Endothelial cell of umbilical vein (primary cell): ENCODE data around the gene GDF11. TPM values are rescaled to one million over a fixed set of nuclear protein-coding genes. Genes with fewer than 3 reads are reported as not detected.
A peak's percentile ranks its signal among the peaks of the same experiment; 100 is the strongest.

Experiments
- BruUV-seq: library from RNA; stranded (reverse); fragments of 400-500 nt; replicated peaks from 2 replicates; lab custom pipeline; 2021; lab: Mats Ljungman, UMichigan
- CTCF ChIA-PET: fragments of 300-600, 350-600 bp; sonication (Branson Sonifier 250); formaldehyde crosslinking; loops from one replicate; lab custom pipeline; 2021; ENCODE audit warnings: antibody characterized with exemption, inconsistent platforms; lab: Charles Lee
- POLR2A ChIA-PET: fragments of 300-600, 350-600 bp; sonication (Branson Sonifier 250); formaldehyde crosslinking; loops from one replicate; lab custom pipeline; 2021; ENCODE audit warnings: antibody characterized with exemption, inconsistent platforms; lab: Charles Lee
- DNase-seq: peaks from one replicate; pipeline ENCODE4 v3.0.0-alpha.2; 2011; ENCODE audit warnings: low read depth, low spot score
- FAIRE-seq: peaks from 2 replicates; lab custom pipeline; 2011; peaks lifted over from hg19 to GRCh38; lab: Jason Lieb, UNC
- H2AFZ ChIP-seq: 2 replicates; pipeline ENCODE4 v1.6.0; 2012; ENCODE audit warnings: low read depth, low read length, control low read depth, inconsistent platforms
- H3K27ac ChIP-seq: 2 replicates; pipeline ENCODE4 v1.5.1; 2011; ENCODE audit warnings: low read depth, mild to moderate bottlenecking, control low read depth, low read length, moderate library complexity; ENCODE audit not compliant: insufficient read depth
- H3K27me3 ChIP-seq, 2 experiments: 2 replicates each; pipeline versions ENCODE4 v1.6.0 to v1.6.1; 2011; ENCODE audit warnings: low read length in 2 of 2, mixed read lengths in 1 of 2; ENCODE audit not compliant: control insufficient read depth in 2 of 2, insufficient read depth in 2 of 2
- H3K36me3 ChIP-seq, 2 experiments: 2 replicates in 1 of 2; 3 replicates in 1 of 2; pipeline ENCODE4 v1.5.1; 2011; ENCODE audit warnings: low read length in 2 of 2, mild to moderate bottlenecking in 1 of 2, moderate library complexity in 1 of 2; ENCODE audit not compliant: control insufficient read depth in 2 of 2, insufficient read depth in 2 of 2; ENCODE audit errors: extremely low read depth in 1 of 2
- H3K4me1 ChIP-seq: 3 replicates; pipeline ENCODE4 v1.5.1; 2011; ENCODE audit warnings: mild to moderate bottlenecking, low read length; ENCODE audit not compliant: control insufficient read depth, insufficient read depth; ENCODE audit errors: extremely low read depth
- H3K4me2 ChIP-seq: 2 replicates; pipeline ENCODE4 v1.6.1; 2011; ENCODE audit warnings: low read length, control low read depth, mixed read lengths; ENCODE audit not compliant: insufficient read depth
- H3K4me3 ChIP-seq, 3 experiments: fragments of 200-600 bp in 1 of 3; sonication (generic), shearing (Covaris generic) in 1 of 3; replicated peaks in 1 of 3; 2 replicates each; pipeline ENCODE4 v1.5.1; 2011 to 2016; ENCODE audit warnings: control low read depth in 3 of 3, low read length in 3 of 3, mild to moderate bottlenecking in 2 of 3, inconsistent platforms in 1 of 3, low read depth in 1 of 3, moderate library complexity in 1 of 3; ENCODE audit not compliant: insufficient read depth in 1 of 3
- H3K79me2 ChIP-seq: 2 replicates; pipeline ENCODE4 v1.6.0; 2012; ENCODE audit warnings: low read length, inconsistent platforms; ENCODE audit not compliant: control insufficient read depth, insufficient read depth
- H3K9ac ChIP-seq: replicated peaks from 2 replicates; pipeline ENCODE3; 2011; ENCODE audit warnings: low read length, control low read depth; ENCODE audit not compliant: insufficient read depth; ENCODE audit errors: extremely low read depth
- H3K9me1 ChIP-seq: replicated peaks from 3 replicates; pipeline ENCODE4 v1.6.0; 2011; ENCODE audit warnings: mild to moderate bottlenecking, low read length; ENCODE audit not compliant: control insufficient read depth, insufficient read depth; ENCODE audit errors: extremely low read depth
- H3K9me3 ChIP-seq: replicated peaks from 2 replicates; pipeline ENCODE4 v1.5.1; 2012; ENCODE audit warnings: low read length, inconsistent platforms; ENCODE audit not compliant: control insufficient read depth, insufficient read depth
- H4K20me1 ChIP-seq: replicated peaks from 2 replicates; pipeline ENCODE3; 2011; ENCODE audit warnings: mild to moderate bottlenecking, low read length; ENCODE audit not compliant: control insufficient read depth, insufficient read depth; ENCODE audit errors: extremely low read depth
- CTCF ChIP-seq, 2 donors: IDR thresholded peaks; 1 replicate in 1 of 2; 2 replicates in 1 of 2; pipeline ENCODE4 v1.5.1; 2011; ENCODE audit warnings: low read length in 2 of 2, mild to moderate bottlenecking in 2 of 2, moderate library complexity in 2 of 2, control low read depth in 1 of 2, inconsistent platforms in 1 of 2, low read depth in 1 of 2; ENCODE audit not compliant: insufficient read depth in 1 of 2; ENCODE audit errors: extremely low read depth in 1 of 2
- FOS ChIP-seq: IDR thresholded peaks from 2 replicates; pipeline ENCODE4 v1.6.1; 2011; ENCODE audit warnings: mild to moderate bottlenecking, low read length, moderate library complexity, borderline replicate concordance; ENCODE audit not compliant: insufficient read depth
- GATA2 ChIP-seq: IDR thresholded peaks from 2 replicates; pipeline ENCODE4 v1.7.0; 2011; ENCODE audit warnings: low read depth, mild to moderate bottlenecking, moderate library complexity, mixed read lengths, low read length; ENCODE audit not compliant: insufficient read length, insufficient read depth
- JUN ChIP-seq: IDR thresholded peaks from 2 replicates; pipeline ENCODE4 v1.6.1; 2011; ENCODE audit warnings: borderline replicate concordance, low read depth; ENCODE audit not compliant: insufficient read length, insufficient read depth
- MAX ChIP-seq: IDR thresholded peaks from 2 replicates; pipeline ENCODE4 v1.6.1; 2011; ENCODE audit not compliant: insufficient read depth, insufficient read length
- POLR2A ChIP-seq: IDR thresholded peaks from 2 replicates; pipeline ENCODE4 v1.6.1; 2012; ENCODE audit warnings: low read depth, mild to moderate bottlenecking, control low read depth, low read length
- POLR2AphosphoS5 ChIP-seq: IDR thresholded peaks from 2 replicates; pipeline ENCODE4 v1.6.1; 2012; ENCODE audit warnings: low read depth, mild to moderate bottlenecking, control low read depth, low read length, moderate library complexity; ENCODE audit not compliant: insufficient read depth
- dilution Hi-C: fragments of 300-500 bp; cut with MboI; formaldehyde crosslinking; loops from one replicate; pipeline ENCODE4 v1.15.0; 2019; ENCODE audit warnings: low sequenced_read_pairs; ENCODE audit not compliant: extremely low pct_ligation_motif_present
- intact Hi-C: fragments of 100-400 bp; cut with micrococcal nuclease; formaldehyde crosslinking; loops from one replicate; pipeline ENCODE4 v1.10.0; 2022
- polyA plus RNA-seq, 4 experiments: library from polyadenylated mRNA; depleted of rRNA in 3 of 4; stranded (reverse) in 3 of 4; unstranded in 1 of 4; fragments of >200 nt; gene quantifications; 2 replicates each; pipeline versions ENCODE4 v1.2.1 to v1.2.3, GENCODE V29; 2011 to 2012; ENCODE audit warnings: missing spikeins in 1 of 4
- total RNA-seq: library from RNA; stranded (reverse); gene quantifications from 2 replicates; pipeline ENCODE4 v1.2.3, GENCODE V29; 2021

Gene GDF11
- total and polyA plus RNA-seq, 2 donors (not counting 3 experiments of a cell fraction or from before 2014, with no cell fraction given), result 10.0 to 18.7 TPM

GRCh38 chr12:55724226-55724939, 18.5 kb upstream of the GDF11 start:
- Histone ChIP-seq H4K20me1 (no peaks in the 10 kb centered on the region), H3K9ac (no peak overlapping the region), H3K9me1 (no peaks in the 10 kb centered on the region), H3K36me3 (peaks cover 13 to 27% of the 10 kb centered on the region in 2 experiments), H3K27me3 (no peaks in the 10 kb centered on the region), H3K27ac (no peak overlapping the region), H3K4me2 (no peak overlapping the region), H3K4me3 (no peak overlapping the region), H3K9me3 (no peaks in the 10 kb centered on the region), H3K79me2 (peaks cover 30% of the 10 kb centered on the region), H2AFZ (no peak overlapping the region), H3K4me1 (peaks cover 20% of the 10 kb centered on the region)
- BruUV-seq, result no TSS peak
- intact Hi-C loops, result loop anchor here (1.0 to 5.0 kb wide), 2 partner anchors 13 to 537 kb away; no protein-coding TSS in a partner anchor
- dilution Hi-C loops, result no loop called here
- DNase-seq (peak; percentile 62), FAIRE-seq (peak; percentile 76)
- TF ChIP-seq MAX, result no peak
- no peak for TF ChIP-seq JUN
- no peak for TF ChIP-seq FOS
- TF ChIP-seq POLR2A, result peak; percentile 16
- peak; percentile 53 to 62 for TF ChIP-seq CTCF (IDR thresholded peaks at IDR 0.05; ENCODE audit: extremely low read depth in 1 of 2, insufficient read depth in 1 of 2, low read depth in 1 of 2, low read length in 2 of 2)
- peak; percentile 15 for TF ChIP-seq POLR2AphosphoS5
- TF ChIP-seq GATA2, result no peak
- ChIA-PET POLR2A (interaction anchor here (0.6 kb wide), 1 partner anchor 424 kb away, joined by 3 read pairs; no protein-coding TSS in a partner anchor), CTCF (interaction anchor here (0.8 to 11.1 kb wide), 6 partner anchors 13 to 305 kb away, joined by 3 to 151 read pairs (median 4); partner anchors contain the start of gene ITGA7)
